Measurements from ENCODE around the gene RBM38.
A peak's percentile ranks its signal among the peaks of the same experiment; 100 is the strongest.

RBM38 gene

DNA sequence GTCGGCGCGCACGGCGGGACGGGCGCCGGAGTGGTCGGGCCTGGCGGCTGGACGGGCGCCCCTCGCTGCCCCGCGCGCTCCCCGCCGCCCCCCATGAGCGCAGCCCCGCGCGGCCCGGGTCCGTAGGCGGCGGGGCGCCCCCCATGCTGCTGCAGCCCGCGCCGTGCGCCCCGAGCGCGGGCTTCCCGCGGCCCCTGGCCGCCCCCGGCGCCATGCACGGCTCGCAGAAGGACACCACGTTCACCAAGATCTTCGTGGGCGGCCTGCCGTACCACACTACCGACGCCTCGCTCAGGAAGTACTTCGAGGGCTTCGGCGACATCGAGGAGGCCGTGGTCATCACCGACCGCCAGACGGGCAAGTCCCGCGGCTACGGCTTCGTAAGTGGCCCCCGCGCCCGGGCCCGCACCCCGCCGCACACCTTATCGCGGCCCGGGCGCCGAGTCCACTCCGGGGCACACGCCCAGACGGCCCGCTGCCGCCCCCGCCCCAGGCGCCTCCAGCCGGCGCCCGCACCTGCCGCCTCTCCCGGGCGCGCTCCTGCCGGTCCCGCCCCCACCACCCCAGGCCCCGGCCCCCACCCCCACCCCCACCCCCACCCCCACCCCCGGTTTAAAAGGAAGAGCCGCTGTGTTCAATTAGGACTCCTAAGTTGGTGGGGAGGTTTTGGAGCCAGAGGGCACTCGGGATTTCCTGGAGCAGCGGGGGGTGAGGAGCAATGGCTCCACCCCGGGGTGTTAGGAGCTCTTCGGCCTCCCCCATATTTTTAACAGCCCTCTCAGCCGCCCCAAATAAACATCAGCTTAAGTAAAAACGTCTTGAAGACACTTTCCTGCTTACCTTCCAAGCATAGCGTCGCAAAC lies 474 bp downstream of the RBM38 start:
- peak; percentile 17 for DNase-seq (ENCODE audit: low spot score)

DNA sequence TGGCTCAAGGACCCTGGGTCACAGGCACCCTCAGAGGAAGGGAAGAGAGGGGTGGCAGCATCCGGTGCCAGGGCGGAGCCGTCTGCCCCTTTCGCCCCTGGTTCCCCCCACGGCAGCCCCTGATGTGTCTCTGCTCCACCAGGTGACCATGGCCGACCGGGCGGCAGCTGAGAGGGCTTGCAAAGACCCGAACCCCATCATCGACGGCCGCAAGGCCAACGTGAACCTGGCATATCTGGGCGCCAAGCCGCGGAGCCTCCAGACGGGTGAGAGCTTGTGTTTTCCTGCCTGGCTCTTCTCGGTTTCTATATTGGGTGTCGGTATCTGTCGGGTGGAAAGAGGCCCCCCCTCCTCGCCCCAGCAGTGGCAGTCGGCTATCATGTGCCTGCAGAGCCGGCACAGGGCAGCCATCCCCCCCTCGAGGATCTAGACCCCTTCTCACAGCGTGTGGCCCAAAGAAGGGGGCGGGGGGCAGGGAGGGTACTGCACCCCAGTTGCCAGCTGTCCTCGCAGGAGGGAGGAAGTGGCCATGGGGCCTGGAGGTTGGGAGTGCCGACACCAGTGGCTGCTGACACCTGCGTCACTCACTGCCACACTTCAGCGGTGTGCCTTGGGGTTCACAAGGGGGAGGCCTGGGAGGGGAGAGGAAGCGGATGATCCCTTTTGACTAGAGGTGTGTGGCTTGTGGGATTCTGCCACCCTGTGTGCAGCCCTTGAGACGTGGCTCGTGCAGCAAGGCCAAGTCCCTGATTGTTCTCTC lies 1.5 kb downstream of the RBM38 start:
- DNase-seq (ENCODE audit: low spot score) = no peak

DNA sequence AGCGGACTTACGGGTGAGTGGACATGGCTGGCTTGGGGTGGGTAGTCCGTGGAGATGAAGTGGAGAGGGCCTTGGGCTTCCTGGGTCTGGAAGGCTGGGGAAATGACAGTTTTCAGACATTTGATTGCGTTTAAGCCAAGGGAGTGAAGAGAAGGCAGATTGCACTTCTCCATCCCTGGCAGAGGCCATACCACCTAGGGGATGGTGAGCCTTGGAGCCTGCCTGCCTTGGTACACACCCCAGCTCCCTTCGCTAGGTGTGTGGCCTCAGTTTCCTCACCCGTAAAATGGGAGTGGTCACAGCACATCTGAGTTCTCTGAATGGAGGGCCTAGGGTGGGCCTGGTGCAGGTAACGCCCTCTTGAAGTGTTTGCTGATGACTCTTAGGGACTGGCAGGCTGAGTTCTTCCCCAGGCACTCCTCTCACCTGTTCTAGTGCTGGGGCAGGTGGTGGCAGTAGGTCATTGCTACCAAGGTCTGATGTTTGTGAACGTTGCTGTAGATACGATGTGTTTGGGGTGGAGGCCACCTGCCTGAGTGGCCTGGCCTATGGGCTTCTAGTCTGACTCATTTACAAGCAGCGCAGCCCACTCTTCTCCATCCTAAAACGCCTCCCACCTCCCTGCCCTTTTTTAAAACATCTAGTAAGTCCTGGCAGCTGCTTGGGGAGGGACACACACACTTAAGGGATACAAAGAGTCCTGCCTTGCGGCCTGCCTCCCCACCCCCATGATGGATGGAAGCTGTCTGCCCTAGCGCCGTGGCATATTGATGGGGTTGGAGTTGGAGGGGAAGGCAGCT lies 2.3 kb downstream of the RBM38 start:
- no peak for DNase-seq (ENCODE audit: low spot score)

DNA sequence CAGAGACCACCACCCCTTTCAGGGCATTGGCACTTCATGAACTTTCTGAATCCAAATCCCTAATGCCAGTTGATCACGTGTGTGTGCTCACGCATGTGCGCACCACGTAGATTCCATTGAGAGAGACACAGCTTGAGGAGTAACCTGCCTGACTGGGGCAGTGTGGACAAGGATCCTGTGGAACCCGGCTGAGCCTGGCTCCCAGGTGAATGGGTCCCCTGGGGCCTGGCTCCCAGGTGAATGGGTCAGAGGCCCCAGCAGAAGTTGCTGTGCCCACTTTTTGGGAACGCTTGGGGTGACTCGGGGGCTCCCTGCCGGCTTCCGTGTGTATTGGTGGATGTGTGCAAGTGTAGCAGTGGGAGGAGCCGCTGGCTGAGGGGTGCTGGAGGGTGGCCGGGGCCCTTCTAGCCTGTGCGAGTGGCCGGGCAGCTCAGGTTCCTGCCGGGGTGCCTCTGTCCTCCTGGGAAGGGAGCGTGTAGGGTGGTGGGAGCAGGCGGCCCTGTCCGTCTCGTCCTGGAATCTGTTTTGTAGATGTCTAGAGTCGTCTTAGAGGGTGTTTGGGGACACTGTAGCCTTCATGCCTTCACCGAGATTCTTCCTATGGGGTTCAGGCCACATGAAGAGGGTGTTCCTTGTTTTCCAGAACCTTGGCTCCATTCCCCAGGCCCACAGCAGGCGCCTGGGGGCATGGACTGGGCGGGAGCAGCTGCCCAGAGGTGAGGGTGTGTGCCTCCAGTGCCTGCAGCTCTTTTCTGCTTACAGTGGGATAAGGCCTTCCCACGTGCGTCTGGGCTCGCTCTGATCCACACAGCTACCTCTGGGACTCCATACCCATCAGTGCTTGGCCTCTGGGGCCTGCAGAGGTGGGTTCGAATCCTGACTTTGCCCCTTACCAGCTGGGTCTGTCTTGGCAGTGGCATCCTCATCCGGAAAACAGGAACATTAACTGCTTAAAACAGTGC lies 3.2 kb downstream of the RBM38 start:
- DNase-seq (ENCODE audit: low spot score) = no peak

DNA sequence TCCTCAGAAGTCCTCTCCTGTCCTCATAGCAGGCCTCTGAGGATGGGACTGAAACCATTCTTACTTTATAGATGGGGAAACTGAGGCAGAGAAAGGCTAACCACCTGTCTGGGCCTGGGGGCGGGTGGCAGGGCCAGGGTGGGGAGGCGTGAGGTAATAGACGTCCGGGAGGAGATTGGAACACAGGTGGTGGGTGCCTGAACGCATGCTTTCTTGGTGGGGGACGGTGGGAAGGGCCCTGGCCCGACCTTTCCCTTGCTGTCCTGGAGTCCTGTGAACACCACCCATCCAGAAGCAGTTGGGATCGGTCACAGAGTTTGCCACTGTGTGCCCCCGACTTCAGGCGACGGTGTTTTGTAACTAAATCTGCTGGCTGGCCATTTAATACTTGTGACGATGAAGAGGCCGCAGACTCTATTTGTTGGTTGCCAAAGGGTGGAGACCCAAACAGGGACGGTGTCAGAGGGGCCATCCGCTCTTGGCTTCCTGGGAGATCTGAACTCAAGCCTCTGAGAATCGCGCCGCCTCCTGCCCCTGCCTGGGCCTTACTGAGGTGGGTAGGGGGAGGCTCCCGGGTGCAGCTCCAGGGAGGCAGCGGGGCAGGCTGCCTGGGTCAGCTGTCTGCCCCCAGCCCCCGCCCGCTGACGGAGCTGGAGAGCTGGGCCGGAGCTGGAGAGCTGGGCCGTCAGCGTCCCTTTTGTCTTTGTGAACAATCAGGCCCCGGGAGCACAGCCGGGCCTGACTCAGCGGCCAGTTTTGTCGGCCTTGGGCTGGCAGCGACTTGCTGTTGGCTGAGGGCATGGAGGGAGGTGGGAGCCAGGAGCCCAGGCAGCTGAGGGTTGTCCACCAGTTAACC lies 4.1 kb downstream of the RBM38 start:
- DNase-seq (ENCODE audit: low spot score) = no peak

DNA sequence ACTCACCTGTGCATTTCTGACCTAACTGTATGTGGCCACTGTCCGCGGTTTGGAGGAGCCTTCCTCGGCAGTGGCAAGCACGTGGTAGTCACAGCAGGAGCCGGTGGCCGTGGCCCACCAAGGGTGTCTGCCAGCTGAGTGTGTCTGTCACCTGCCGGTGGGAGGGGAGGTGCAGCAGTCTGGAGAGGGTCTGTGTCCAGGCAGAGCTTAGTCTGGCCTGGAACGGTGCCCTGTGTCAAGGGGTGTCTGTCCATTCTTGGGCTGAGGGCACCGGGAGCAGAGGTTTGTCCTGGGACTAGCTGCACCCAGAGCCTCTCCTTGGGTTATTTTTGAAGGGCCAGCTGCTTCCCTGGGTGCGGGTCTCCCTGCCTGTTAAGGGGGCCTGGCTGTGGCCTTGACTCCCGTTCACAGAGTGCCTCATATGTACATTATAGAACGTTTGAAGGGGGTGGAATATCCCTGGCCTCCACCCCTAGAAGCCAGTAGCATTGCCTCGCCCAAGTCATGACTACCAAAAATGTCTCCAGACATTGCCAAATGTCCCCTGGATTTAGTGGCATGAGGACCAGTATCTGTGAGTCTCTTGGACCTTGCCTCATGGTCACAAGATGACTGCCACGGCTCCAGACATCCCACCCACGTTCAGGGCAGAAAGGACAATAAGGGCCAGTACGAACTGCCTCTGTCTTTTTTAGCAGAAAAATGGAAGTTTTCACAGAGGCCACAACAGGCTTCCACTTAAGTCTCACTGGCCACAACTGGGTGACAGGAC lies 5.2 kb downstream of the RBM38 start:
- no peak for DNase-seq (ENCODE audit: low spot score)

DNA sequence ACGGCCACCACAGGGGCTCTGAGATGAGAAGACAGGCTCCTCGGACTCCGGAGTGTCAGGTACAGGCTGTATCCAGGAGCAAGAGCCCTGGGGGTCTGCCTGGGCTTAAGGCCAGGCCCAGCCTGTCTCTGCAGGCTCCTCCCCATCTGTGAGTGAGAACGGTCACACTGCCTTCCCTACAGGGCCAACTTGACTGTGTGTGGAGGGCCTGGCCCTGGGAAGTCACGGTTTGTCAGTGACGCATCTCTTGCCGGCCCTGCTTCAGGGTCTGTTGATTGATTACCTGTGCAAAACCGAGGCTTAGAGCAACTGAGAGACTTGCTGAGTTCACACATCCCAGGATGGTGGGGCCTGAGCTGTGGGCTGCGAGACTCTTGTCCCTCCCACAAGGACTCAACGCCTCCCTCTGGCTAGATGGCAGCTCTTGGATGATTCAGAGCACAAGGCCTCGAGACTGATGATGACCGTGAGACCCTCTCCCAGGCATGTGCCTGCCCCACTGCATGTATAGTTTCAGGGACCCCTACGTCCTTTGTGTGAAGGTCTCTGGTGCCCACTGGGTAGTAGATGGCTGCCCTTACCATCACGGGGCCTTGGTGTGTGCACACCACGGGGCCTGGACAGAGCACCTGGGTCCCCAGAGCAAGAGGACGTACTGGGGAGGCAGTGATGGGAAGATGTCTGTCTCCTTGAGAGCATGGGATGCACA lies 5.9 kb downstream of the RBM38 start:
- no peak for DNase-seq (ENCODE audit: low spot score)

DNA sequence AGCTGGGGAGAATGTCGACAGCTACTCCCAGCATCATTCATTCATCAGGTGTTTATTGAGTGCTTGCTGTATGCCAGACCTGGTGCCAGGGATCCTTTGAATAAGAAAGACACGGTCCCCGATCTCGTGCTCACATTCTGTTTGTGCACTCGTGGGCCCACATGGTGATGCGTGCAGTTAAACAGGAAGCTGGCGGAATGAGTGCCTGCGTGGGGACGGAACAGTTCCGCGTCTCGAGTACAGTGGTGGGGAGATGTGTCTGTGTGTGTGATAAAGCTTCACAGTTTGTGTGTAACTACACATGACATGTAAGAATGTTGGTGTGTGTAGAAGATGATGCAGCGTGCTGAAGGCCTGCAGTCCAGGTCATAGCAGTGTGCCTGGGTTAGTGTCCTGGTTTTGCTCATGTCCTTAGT lies 6.5 kb downstream of the RBM38 start:
- no peak for DNase-seq (ENCODE audit: low spot score)

DNA sequence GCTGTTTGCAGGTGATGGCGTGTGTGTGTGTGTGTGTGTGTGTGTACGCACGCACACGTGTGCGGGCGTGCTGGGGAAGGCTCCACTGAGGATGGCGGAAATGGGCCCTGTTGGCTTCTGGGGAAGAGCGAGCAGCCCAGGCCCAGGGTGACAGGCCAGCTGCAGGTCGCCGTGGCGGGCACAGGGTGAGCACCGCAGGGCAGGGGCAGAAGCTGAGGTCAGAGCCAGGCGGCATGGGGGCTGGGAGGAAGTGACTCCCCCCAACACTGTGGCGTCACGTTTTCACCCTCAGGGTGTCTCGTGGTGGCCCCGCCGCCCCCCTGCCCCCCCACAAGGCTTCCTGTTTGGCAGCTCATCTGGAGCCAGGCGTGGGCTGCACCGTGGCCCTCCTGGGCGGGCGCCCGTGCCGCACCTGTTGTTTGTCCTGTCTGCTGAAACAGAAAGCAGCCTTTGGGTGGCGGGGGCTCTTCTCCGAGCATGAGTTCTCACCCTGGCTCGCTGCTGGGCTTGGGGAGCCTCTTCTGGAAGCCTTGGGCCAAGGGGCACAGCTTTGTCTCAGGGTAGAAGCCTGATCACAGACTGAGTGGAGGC lies 7.1 kb downstream of the RBM38 start:
- DNase-seq (ENCODE audit: low spot score) = no peak

DNA sequence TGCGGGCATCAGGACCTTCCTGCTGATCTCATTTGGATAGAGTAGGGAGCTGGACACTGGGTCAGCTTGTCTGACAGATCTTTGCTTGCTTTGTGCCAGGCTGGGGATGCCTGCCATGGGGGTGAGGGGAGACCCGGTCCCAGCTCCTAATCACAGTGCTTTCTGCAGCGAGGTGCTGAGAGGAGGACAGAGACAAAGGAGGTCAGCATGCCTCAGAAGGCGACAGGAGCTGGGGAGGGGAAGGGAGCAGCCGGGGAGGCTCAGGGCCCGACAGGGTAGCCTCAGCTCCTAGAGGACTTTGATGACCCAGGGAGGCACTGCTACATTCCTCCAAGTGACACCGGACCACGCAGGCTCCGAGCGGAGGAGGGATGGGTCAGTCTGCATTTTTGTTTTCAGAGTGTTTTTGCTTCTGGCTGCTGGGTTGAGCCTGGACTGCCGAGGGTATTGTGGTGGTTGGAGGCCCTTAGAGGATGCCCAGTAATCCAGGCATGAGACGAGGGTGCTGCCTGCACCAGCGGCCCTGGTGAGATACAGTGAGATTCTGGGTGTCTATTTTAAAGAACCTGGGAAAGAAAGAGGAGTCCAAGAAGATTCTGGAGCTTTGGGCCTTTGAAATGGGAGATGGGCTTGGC lies 7.8 kb downstream of the RBM38 start:
- DNase-seq (ENCODE audit: low spot score) = no peak

DNA sequence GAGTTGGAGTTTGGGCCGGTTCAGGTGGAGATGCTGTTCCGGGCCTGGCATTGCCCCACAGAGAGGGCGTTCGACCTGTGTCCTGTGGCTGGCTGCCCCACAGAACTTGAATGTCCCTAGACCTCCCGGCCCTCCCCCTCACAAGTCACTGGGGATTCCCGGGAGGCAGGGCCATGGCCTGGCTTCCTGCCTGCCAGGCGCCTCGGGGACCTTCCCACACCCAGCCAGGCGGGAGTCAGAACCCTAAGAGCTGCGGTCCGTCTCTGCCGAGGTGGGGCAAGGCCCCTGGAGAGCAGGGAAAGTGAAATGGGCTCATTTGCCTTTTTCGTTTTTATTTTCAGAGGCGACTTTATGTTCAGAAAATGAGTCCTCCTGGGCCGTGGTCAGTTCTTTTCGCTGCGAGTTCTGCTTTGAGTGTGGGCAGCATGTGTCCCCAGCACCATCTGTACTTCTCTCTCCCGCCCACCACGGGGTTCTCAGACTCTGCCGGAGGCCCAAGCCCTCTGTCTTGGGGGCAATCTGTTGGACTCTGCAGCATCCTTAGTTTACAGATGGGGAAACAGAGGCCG lies 8.5 kb downstream of the RBM38 start:
- DNase-seq (ENCODE audit: low spot score) = no peak

DNA sequence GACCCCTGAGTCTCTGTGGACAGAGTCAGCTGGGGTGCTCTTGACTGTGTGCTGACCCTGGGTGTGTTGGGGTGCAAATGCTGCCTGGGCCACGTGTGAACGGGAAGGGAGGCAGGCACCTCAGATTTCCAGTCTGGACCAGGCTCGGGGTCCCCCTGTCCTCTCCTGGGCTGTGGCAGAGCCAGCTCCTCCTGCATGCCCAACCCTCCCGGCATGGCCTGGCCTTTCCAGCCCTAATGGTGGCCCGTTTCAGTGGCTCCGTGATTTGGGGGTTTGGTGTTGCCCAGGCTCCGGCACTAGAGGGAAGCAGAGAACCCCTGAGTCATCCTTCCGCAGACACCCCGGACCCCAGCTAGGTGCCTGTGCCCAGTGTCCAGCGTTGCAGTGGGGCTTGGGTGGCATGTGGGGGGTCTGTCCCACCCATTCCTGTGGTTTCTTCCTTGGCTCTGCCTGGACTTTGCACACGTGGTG lies 9.1 kb downstream of the RBM38 start:
- DNase-seq (ENCODE audit: low spot score) = no peak

DNA sequence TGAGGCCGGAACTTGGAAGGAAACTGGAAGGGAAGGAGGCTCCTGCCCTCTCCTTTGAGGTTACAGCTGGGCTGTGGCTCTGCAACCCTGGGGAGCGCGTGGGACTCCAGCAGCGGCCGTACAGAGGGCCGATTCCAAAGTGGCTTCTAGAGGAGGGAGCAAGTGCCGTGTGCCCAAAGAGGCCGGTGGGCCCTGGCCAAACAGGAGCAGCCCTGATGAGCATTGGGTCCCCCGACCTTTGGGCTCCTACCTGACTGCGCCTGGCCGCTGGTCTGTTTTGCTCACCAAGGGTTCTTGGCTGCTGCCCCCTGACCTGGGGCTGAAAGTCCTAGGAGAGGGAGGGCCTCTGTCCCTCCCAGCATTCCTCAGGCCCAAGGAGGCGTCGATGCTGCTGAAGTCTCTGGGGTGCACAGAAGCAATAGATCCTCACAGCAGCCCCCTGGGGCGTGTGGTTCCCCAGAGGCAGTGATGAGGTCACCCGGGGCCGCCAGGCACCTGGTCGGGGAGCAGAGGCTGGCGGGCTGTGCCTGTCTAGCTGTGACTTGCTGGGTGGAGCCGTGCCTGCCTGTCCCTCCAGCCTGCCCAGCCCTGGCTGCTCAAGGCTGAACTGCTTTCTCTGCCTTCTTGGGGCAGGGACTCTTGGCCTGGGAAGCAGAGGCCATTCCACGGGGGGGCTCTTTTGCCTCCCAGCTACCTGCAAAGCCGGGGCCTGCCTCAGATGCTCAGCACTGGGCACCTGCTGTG lies 9.8 kb downstream of the RBM38 start:
- DNase-seq (ENCODE audit: low spot score) = no peak

DNA sequence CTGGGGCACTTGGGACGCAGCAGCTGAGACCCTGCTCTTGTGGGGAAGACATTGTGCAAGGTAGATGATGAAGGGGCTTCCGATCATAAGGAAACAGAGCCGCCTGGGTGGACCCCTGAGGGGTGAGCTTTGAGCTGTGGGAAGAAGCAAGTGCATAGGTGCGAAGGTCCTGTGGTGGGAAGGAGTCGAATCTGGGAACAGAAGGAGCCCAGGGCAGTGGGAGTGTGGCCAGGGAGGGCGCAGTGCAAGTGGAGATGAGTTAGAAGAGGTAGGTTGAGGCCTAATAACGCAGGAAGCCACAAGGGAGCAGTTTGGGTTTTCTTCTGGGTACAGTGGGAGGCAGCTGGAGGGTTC lies 10.3 kb downstream of the RBM38 start:
- no peak for DNase-seq (ENCODE audit: low spot score)

DNA sequence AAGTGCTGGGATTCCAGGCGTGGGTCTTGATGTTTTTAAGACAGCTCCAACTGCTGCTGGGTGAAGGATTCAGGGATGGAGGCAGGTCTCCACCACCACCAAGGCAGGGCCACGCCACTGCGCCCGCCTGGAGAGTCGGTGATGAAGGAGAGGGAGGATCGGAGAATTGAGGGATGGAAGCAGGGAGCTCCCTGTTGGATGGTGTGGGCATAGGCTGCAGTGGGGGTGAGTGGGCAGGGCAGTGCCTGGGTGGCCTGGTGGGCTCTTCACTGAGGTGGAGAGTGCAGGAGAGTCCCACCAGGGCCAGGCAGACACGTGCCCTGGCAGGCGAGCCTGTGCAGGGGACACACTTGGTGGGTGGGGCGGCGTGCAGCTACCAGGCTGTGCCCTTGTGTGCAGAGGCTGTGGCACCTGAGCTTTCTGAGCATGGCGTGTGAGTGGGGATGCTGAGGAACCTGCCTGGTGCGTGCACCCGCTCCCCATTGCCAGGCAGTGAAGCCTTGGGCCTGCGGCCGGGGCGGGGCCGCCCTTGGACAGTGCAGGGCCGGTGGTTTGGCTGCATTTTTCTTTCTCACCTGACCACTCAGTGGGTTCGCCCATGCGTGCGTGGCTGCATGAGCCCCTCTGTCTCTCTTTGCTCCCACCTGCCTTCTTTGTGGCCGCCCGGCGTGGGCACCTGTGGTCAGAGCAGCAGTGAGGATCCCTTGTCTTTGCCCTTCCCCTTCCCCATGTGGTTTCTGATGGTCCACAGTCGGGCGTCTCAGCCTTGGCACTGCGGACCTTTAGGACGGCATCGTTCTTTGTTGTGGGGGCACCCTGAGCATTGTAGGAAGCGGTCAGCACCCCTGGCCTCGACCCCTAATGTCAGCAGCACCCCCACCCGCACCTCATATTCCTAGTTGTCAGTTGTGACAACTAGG lies 11.3 kb downstream of the RBM38 start:
- DNase-seq (ENCODE audit: low spot score) = no peak

DNA sequence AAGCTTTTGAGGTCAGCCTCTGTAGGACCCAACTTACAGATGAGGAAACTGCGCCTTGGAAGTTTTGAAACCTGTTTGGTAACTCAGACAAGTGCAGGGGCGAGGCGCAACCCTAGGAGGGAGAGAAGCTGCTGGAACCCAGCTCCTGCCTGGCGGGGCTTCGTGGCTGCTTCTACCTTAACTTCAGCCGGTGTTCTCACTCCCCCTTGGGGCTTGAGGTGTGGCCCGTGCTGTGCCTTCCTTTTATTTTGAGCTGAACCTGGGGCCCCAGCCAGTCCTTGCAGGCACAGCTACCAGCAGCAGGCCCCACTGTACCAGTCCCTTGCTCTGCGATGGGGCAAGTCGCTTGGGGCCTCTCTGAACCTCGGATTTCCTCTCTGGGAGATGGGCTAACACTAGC lies 12.0 kb downstream of the RBM38 start:
- no peak for DNase-seq (ENCODE audit: low spot score)

All from LoVo (cell line).